ENCODE measurements around the gene ATPAF1. TPM values are rescaled to one million over a fixed set of nuclear protein-coding genes. Genes with fewer than 3 reads are reported as not detected.

Gene ATPAF1
- total and polyA plus RNA-seq, 8 donors: 32.6 to 88.8 (median 39.3) TPM

DNA sequence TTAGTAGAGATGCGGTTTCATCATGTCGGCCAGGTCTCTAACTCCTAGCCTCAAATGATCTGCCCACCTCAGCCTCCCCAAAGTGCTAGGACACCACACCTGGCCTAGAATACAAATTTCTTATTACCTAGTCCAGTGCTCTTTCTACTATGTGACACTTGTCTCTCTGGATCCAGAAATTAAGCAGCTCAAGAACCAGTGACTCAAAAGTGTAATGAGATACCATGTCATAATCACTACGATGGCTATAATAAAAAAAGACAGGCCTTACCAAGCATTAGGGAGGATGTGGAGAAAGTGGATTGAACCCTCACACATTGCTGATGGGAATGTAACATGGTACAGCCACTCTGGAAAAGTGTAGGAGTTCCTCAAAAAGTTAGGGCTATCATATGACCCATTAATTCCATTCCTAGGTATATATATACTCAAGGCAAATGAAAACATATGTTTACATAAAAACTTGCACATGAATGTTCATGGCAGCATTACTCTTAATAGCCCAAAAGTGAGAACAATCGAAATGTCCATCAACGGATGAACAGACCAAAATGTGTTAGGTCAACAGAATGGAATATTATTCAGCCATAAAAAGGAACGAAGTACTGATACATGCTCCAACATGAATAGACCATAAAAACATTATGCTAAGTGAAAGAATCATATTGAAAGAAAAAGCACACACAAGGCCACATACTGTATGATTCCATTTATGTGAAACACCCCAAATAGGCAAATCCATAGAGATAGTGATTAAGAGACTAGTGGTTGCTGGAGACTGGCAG, 11.8 kb upstream of the ATPAF1 start:
- Histone ChIP-seq H3K4me3 (no peak overlapping the region), H3K27ac (no peak overlapping the region), H3K27me3 (no peaks in the 10 kb centered on the region), H3K9me3 (no peaks in the 10 kb centered on the region), H3K4me1 (peaks cover 0 to 28% (median 16%) of the 10 kb centered on the region in 4 donors), H3K36me3 (peaks cover 55 to 99% (median 98%) of the 10 kb centered on the region in 4 donors)
- no peak for TF ChIP-seq POLR2A (IDR thresholded peaks at IDR 0.05)
- TF ChIP-seq, protein P1, sequence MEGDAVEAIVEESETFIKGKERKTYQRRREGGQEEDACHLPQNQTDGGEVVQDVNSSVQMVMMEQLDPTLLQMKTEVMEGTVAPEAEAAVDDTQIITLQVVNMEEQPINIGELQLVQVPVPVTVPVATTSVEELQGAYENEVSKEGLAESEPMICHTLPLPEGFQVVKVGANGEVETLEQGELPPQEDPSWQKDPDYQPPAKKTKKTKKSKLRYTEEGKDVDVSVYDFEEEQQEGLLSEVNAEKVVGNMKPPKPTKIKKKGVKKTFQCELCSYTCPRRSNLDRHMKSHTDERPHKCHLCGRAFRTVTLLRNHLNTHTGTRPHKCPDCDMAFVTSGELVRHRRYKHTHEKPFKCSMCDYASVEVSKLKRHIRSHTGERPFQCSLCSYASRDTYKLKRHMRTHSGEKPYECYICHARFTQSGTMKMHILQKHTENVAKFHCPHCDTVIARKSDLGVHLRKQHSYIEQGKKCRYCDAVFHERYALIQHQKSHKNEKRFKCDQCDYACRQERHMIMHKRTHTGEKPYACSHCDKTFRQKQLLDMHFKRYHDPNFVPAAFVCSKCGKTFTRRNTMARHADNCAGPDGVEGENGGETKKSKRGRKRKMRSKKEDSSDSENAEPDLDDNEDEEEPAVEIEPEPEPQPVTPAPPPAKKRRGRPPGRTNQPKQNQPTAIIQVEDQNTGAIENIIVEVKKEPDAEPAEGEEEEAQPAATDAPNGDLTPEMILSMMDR (IDR thresholded peaks at IDR 0.05): no peak
- no peak for TF ChIP-seq EP300 (IDR thresholded peaks at IDR 0.05)
- no peak for TF ChIP-seq POLR2AphosphoS5 (IDR thresholded peaks at IDR 0.05)
- DNase-seq: no peak
- intact Hi-C loops (cut with DNase I; ENCODE audit: low total_unique reads): no loop called here
- 96 to 98% (median 97%) methylated on average over 6 of the region's 6 CpGs for WGBS, 5 donors

DNA sequence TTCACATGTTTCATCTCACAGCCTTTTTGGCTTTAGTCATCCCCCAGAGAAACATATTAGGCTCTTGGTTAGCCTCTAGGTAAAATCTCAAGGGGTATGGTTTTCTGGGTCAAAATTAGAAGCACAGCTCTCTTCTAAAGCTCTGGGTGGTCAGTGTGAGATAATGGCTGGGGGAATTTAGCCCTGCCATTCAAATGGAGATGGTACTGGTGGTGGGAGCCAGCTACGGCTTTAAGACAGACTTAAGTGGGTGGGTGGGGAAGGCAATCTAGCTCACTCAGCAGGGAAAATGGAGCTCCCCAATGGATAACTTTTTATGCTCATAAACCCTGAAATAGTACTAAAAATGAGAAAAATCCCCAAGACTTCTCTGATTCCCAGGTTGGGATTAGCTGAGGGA, 9.2 kb upstream of the ATPAF1 start:
- no peak for DNase-seq
- no peak for TF ChIP-seq POLR2A (IDR thresholded peaks at IDR 0.05)
- no peak for TF ChIP-seq POLR2AphosphoS5 (IDR thresholded peaks at IDR 0.05)
- TF ChIP-seq EP300 (IDR thresholded peaks at IDR 0.05): no peak
- TF ChIP-seq, protein P1 (IDR thresholded peaks at IDR 0.05): no peak
- intact Hi-C loops (cut with DNase I; ENCODE audit: low total_unique reads): no loop called here
- peaks cover 37 to 99% (median 91%) of the 10 kb centered on the region in 4 donors for H3K36me3 ChIP-seq
- no peaks in the 10 kb centered on the region for H3K9me3 ChIP-seq
- peaks cover 0 to 19% (median 11%) of the 10 kb centered on the region in 4 donors for H3K4me1 ChIP-seq
- no peaks in the 10 kb centered on the region for H3K27me3 ChIP-seq
- 95 to 100% (median 96%) methylated on average over 1 of the region's 1 CpG for WGBS, 5 donors
- H3K27ac ChIP-seq: peak overlapping the region in 2 of 5 donors; percentile 5 to 48
- H3K4me3 ChIP-seq: no peak overlapping the region

DNA sequence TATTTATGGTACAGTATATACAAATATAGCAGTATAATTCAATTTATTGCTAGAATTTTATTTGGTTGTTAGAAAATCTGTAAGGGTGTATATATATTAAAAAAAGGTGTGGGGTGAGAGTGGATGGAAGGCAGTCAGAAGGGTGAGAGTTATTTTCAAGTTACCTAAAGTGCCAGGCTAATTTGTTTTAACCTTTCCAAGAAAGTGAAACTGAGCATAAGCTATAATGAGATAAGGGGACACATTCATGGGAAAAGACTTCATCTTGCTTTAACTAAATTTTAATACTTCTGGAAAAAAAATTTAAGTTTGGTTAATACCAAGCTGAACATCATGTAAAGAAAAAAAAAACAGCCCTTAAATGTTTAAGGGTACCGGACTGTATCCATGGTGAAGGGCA, 8.4 kb upstream of the ATPAF1 start:
- peaks cover 31 to 92% (median 84%) of the 10 kb centered on the region in 4 donors for H3K36me3 ChIP-seq
- 91 to 100% (median 96%) methylated on average over 1 of the region's 1 CpG for WGBS, 5 donors
- H3K4me3 ChIP-seq: no peak overlapping the region
- DNase-seq: no peak
- H3K4me1 ChIP-seq: peaks cover 0 to 11% (median 5%) of the 10 kb centered on the region in 4 donors
- H3K9me3 ChIP-seq: no peaks in the 10 kb centered on the region
- intact Hi-C loops (cut with DNase I; ENCODE audit: low total_unique reads): no loop called here
- no peaks in the 10 kb centered on the region for H3K27me3 ChIP-seq
- H3K27ac ChIP-seq: peak overlapping the region in 2 of 5 donors; percentile 5 to 48
- no peak for TF ChIP-seq POLR2A (IDR thresholded peaks at IDR 0.05)
- no peak for TF ChIP-seq POLR2AphosphoS5 (IDR thresholded peaks at IDR 0.05)
- no peak for TF ChIP-seq EP300 (IDR thresholded peaks at IDR 0.05)
- TF ChIP-seq, protein P1 (IDR thresholded peaks at IDR 0.05): no peak

DNA sequence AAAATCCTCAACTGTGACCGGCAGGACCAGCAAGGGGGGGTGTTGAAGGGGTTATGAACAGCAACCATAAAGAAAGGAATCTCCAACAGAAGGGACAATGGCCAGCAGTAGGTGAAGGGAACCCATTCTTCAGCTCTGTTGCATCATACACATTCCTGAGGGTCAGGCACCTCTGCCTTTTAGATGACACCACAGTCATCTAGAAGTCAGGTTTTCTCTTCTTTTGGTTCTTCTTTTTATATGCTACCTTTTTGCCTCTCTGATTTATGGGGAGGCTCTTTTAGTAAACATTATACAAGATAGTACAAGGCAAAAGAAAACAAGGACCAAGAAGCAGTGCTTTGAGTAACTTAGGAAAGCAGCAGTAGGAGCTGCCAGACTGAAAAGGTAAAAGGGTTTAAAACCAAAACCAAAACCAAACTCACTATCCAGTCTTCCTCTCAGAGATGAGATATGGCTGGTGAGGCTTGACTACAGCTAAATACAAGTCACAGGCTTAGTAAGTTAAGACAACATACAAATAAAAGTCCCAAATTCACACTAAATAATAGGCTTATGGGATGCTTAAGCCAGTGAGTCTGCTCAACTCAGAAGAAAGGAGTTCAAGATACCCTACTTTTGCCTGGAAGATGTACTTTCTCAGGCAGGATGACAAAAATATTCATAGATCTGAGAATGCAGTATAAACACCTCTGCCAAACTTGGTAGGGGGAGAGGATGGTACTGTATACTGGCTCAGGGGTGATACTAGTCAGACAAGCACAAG, 7.6 kb upstream of the ATPAF1 start:
- no peak for DNase-seq
- Histone ChIP-seq H3K4me1 (peaks cover 0 to 10% (median 2%) of the 10 kb centered on the region in 4 donors), H3K27ac (peak overlapping the region in 3 of 5 donors; percentile 9 to 48 (median 15)), H3K9me3 (no peaks in the 10 kb centered on the region), H3K36me3 (peaks cover 31 to 84% (median 76%) of the 10 kb centered on the region in 4 donors), H3K27me3 (no peaks in the 10 kb centered on the region), H3K4me3 (no peak overlapping the region)
- WGBS, 5 donors: 95 to 100% (median 97%) methylated on average over 1 of the region's 1 CpG
- TF ChIP-seq, protein P1 (IDR thresholded peaks at IDR 0.05): no peak
- TF ChIP-seq POLR2A (IDR thresholded peaks at IDR 0.05) (no peak), EP300 (IDR thresholded peaks at IDR 0.05) (no peak), POLR2AphosphoS5 (IDR thresholded peaks at IDR 0.05) (no peak)
- intact Hi-C loops (cut with DNase I; ENCODE audit: low total_unique reads): no loop called here

All from stomach (tissue), 9 donors.